ENCODE data around the gene KIAA0753.

DNA sequence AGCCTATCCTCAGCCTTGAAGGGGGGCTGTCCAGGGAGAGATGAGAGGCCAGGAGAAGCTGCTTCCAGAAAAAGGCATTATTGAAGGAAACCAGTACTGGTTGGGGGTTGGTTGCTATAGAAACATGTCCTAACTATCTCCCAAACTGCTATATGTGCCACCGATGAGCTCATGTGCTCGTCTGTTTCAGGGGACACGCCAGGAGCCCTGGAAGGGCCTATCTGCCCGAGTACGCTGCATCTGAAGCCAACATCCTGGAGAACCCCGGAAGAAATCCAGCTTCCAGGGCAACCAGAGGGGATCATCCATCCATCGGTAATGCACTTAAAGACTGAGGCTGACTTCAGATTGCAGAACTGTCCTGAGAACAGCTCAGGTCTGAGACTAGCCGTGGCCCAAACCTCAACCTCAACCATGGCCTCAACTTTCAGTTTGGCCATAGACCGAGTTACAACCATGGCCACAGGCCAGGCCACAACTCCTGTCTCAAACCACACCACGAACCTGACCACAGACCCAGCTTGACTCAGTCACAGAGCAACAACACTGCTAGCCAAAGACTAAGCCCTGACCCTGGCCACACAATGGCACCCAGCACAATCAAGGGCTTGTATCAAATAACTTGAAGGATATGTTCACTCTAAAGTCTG, 94.3 kb downstream of the KIAA0753 start:
- TF ChIP-seq, protein P1, sequence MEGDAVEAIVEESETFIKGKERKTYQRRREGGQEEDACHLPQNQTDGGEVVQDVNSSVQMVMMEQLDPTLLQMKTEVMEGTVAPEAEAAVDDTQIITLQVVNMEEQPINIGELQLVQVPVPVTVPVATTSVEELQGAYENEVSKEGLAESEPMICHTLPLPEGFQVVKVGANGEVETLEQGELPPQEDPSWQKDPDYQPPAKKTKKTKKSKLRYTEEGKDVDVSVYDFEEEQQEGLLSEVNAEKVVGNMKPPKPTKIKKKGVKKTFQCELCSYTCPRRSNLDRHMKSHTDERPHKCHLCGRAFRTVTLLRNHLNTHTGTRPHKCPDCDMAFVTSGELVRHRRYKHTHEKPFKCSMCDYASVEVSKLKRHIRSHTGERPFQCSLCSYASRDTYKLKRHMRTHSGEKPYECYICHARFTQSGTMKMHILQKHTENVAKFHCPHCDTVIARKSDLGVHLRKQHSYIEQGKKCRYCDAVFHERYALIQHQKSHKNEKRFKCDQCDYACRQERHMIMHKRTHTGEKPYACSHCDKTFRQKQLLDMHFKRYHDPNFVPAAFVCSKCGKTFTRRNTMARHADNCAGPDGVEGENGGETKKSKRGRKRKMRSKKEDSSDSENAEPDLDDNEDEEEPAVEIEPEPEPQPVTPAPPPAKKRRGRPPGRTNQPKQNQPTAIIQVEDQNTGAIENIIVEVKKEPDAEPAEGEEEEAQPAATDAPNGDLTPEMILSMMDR (conservative IDR thresholded peaks at IDR 0.05; ENCODE audit: low read length): no peak
- no peak for TF ChIP-seq EZH2phosphoT487 (IDR thresholded peaks at IDR 0.05; ENCODE audit: borderline replicate concordance, low read depth, low read length)

All from OCI-LY7 (cell line).